HG02571 (cell line): ENCODE measurements around the gene ITPKA.

Experiments used
- ATAC-seq: cut with Tn5 transposase; IDR thresholded peaks from one replicate; pipeline ENCODE4 v1.9.1; 2021; ENCODE audit warnings: mild to moderate bottlenecking, moderate library complexity; ENCODE audit not compliant: unreplicated experiment

Gene ITPKA

GRCh38 chr15:41507820-41508290 is 14.2 kb downstream of the ITPKA start:
- no peak for ATAC-seq

- ATAC-seq = no peak
Measured at GRCh38 chr15:41510728-41511127, 17.1 kb downstream of the ITPKA start.

- ATAC-seq = no peak
Measured at GRCh38 chr15:41511331-41511898, 17.7 kb downstream of the ITPKA start.

GRCh38 chr15:41511899-41512369 is 18.3 kb downstream of the ITPKA start:
- no peak for ATAC-seq

GRCh38 chr15:41512512-41512939 is 18.9 kb downstream of the ITPKA start:
- ATAC-seq = no peak

- ATAC-seq = no peak
Measured at GRCh38 chr15:41512940-41513505, 19.3 kb downstream of the ITPKA start.

- ATAC-seq = no peak
Measured at GRCh38 chr15:41513506-41514227, 20.0 kb downstream of the ITPKA start, which contains the start of gene LTK. Gene LTK (minus strand): TSS chr15:41513827. CDS start chr15:41513709, 118 bp downstream.

GRCh38 chr15:41517895-41518449 is 24.3 kb downstream of the ITPKA start:
- no peak for ATAC-seq

GRCh38 chr15:41520636-41521035 is 27.0 kb downstream of the ITPKA start:
- no peak for ATAC-seq

- no peak for ATAC-seq
Measured at GRCh38 chr15:41521614-41522013, 27.9 kb downstream of the ITPKA start.

GRCh38 chr15:41523097-41523496 is 29.4 kb downstream of the ITPKA start:
- ATAC-seq = no peak

- ATAC-seq = no peak
Measured at GRCh38 chr15:41530363-41530956, 36.8 kb downstream of the ITPKA start.

GRCh38 chr15:41535544-41535943 is 41.9 kb downstream of the ITPKA start:
- no peak for ATAC-seq

- no peak for ATAC-seq
Measured at GRCh38 chr15:41536866-41537265, 43.2 kb downstream of the ITPKA start.

- no peak for ATAC-seq
Measured at GRCh38 chr15:41543521-41543870, 49.8 kb downstream of the ITPKA start.

- ATAC-seq = no peak
Measured at GRCh38 chr15:41544650-41545015, 51.0 kb downstream of the ITPKA start.

- no peak for ATAC-seq
Measured at GRCh38 chr15:41545218-41545617, 51.5 kb downstream of the ITPKA start.

- ATAC-seq = no peak
Measured at GRCh38 chr15:41546851-41547786, 53.4 kb downstream of the ITPKA start.

GRCh38 chr15:41550066-41550775 is 56.5 kb downstream of the ITPKA start:
- no peak for ATAC-seq
